Measurements from ENCODE around the gene AIFM1. TPM values are rescaled to one million over a fixed set of nuclear protein-coding genes. Genes with fewer than 3 reads are reported as not detected.

Gene AIFM1
- total RNA-seq, 4 donors from 2014 or later, result 7.7 to 21.2 (median 19.1) TPM

GRCh38 chrX:130171446-130172126, 5.9 kb upstream of the AIFM1 start, which contains the start of gene RAB33A:
TSS of gene RAB33A (plus strand) at chrX:130171962. CDS start at chrX:130172063, 101 bp downstream.
- H3K36me3 ChIP-seq, result no peaks in the 10 kb centered on the region
- intact Hi-C loops (cut with DNase I; ENCODE audit: low total_unique reads), result no loop called here
- TF ChIP-seq CTCF (IDR thresholded peaks at IDR 0.05) (no peak), POLR2A (IDR thresholded peaks at IDR 0.05) (no peak)
- peak within 1 kb of the TSS; percentile 71 to 78 for H3K27ac ChIP-seq
- no peaks in the 10 kb centered on the region for H3K27me3 ChIP-seq
- H3K9me3 ChIP-seq, result no peaks in the 10 kb centered on the region
- peak in 1 of 2 donors; percentile 29 for DNase-seq
- no peaks in the 10 kb centered on the region for H3K4me1 ChIP-seq
- peak within 1 kb of the TSS; percentile 29 to 46 for H3K4me3 ChIP-seq

DNA sequence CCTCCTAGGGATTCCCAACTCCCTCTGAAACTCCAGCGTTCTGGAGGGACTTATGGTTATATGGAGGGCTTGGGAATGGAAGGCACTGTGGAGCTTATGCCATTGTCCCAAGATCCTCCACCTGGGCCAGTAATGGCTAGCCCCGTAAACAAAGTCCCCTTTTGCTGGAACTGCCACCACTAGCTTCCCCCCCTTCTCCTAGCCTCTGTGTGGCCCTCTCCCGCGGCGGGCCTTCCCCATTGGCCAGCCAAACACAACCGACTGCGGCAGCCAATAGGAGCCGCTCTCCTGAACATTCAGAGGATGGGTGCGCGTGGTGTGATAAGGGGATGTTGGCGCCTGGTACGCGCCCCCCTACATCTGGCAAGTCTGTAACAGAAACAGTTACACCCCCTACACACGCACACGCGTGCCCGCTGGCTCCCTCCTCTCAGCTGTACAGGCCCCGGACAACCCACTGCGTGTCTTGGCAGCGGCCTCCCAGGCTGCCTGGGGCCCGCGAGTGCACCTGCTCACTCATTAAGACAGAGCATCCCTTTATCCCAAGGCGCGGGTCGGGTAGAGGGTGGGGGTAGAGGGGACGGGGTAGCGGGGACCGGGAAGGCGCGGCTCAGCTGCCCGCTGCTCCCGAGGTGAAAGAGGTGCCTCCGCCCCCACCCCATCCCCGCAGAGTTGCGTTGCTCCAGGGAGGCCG, 5.3 kb upstream of the AIFM1 start:
- intact Hi-C loops (cut with DNase I; ENCODE audit: low total_unique reads), result no loop called here
- H3K4me1 ChIP-seq, result no peaks in the 10 kb centered on the region
- DNase-seq, result peak in 1 of 2 donors; percentile 27
- peak overlapping the region; percentile 29 to 46 for H3K4me3 ChIP-seq
- no peaks in the 10 kb centered on the region for H3K36me3 ChIP-seq
- no peaks in the 10 kb centered on the region for H3K9me3 ChIP-seq
- TF ChIP-seq POLR2A (IDR thresholded peaks at IDR 0.05) (no peak), CTCF (IDR thresholded peaks at IDR 0.05) (no peak)
- H3K27ac ChIP-seq, result no peak overlapping the region
- no peaks in the 10 kb centered on the region for H3K27me3 ChIP-seq

GRCh38 chrX:130167040-130167439, 1.4 kb upstream of the AIFM1 start:
- H3K4me1 ChIP-seq, result no peaks in the 10 kb centered on the region
- no peaks in the 10 kb centered on the region for H3K9me3 ChIP-seq
- peak overlapping the region in 1 of 2 donors; percentile 85 for H3K27ac ChIP-seq
- H3K4me3 ChIP-seq, result no peak overlapping the region
- no peak for TF ChIP-seq CTCF (IDR thresholded peaks at IDR 0.05)
- no peak for TF ChIP-seq POLR2A (IDR thresholded peaks at IDR 0.05)
- DNase-seq, result no peak
- H3K27me3 ChIP-seq, result no peaks in the 10 kb centered on the region
- intact Hi-C loops (cut with DNase I; ENCODE audit: low total_unique reads), result no loop called here
- H3K36me3 ChIP-seq, result no peaks in the 10 kb centered on the region

DNA sequence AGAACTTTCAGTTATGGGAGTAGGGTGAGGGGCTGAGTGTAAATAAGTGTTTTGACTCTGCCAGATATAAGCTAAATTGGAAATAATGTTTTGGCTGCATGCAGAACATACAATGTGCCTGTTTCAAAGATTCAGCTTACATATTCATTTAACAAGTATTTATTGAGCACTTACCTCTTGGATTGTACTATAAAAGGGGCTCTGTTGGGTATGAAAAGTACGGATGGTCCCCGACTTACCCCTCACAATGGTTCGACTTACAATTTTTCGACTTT, 799 bp upstream of the AIFM1 start:
- intact Hi-C loops (cut with DNase I; ENCODE audit: low total_unique reads), result no loop called here
- Histone ChIP-seq H3K27ac (peak overlapping the region; percentile 85 to 90), H3K36me3 (no peaks in the 10 kb centered on the region), H3K4me1 (no peaks in the 10 kb centered on the region), H3K4me3 (peak overlapping the region; percentile 29 to 46), H3K27me3 (no peaks in the 10 kb centered on the region), H3K9me3 (no peaks in the 10 kb centered on the region)
- no peak for DNase-seq
- TF ChIP-seq CTCF (IDR thresholded peaks at IDR 0.05), result no peak
- TF ChIP-seq POLR2A (IDR thresholded peaks at IDR 0.05), result no peak

GRCh38 chrX:130165181-130165702, 399 bp downstream of the AIFM1 start:
- H3K4me1 ChIP-seq, result no peaks in the 10 kb centered on the region
- intact Hi-C loops (cut with DNase I; ENCODE audit: low total_unique reads), result no loop called here
- no peaks in the 10 kb centered on the region for H3K9me3 ChIP-seq
- H3K27ac ChIP-seq, result peak overlapping the region; percentile 85 to 90
- peak in 1 of 2 donors; percentile 47 for DNase-seq
- H3K4me3 ChIP-seq, result peak overlapping the region; percentile 29 to 46
- no peaks in the 10 kb centered on the region for H3K36me3 ChIP-seq
- no peak for TF ChIP-seq CTCF (IDR thresholded peaks at IDR 0.05)
- no peak for TF ChIP-seq POLR2A (IDR thresholded peaks at IDR 0.05)
- no peaks in the 10 kb centered on the region for H3K27me3 ChIP-seq

Measured in uterus (tissue), 4 donors.